Measurements from ENCODE around the gene ATP10D. TPM values are rescaled to one million over a fixed set of nuclear protein-coding genes. Genes with fewer than 3 reads are reported as not detected.

Gene ATP10D
- total RNA-seq, 1 experiment from 2014 or later: 27.4 TPM

DNA sequence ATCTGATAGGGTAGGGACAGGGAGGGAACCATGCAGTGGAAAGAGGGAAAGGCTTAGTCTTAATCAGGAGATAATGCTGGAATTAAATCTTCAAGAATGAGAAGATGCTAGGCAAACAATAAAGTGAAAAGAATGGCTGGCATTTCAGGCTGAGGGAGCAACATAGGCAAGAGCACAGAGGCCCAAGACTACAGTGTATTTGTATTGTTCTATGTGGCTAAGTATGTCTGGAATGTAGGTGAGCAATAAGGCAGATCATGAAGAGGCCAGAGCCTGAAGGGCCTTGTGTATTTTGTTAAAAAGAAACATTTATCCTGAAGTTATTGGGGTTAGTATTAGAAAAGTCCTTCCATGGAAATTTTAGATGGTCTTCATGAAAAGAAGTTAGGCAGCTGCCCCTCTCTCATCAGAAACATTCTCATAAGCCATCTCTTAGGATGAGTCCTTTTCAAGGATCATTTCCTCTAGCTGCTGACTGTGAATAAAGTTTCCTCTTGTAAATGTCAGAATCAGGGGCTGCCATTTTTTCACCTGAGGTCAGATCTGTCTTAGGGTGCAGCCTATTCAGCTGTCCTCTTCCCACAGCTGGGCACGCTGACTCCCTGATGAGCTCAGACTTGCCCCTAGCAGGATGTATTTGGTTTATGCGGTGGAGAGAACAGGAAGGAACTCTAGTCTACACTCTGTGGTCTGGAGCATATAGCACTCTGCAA lies 46.3 kb downstream of the ATP10D start:
- Histone ChIP-seq H3K4me1 (ENCODE audit: low read length) (no peaks in the 10 kb centered on the region), H3K9me2 (replicated peaks; ENCODE audit: insufficient read depth, low read length) (no peaks in the 10 kb centered on the region), H3K9me3 (ENCODE audit: low read length) (no peaks in the 10 kb centered on the region), H3K27ac (ENCODE audit: low read length) (no peak overlapping the region), H3K4me3 (ENCODE audit: low read length) (no peak overlapping the region), H3K4me2 (ENCODE audit: low read depth, low read length, poor library complexity, severe bottlenecking) (no peak overlapping the region), H3K27me3 (ENCODE audit: low read length) (no peaks in the 10 kb centered on the region), H4K20me1 (ENCODE audit: insufficient read depth, low read depth, low read length) (no peaks in the 10 kb centered on the region), H3K9ac (ENCODE audit: low read length) (no peak overlapping the region), H3K36me3 (ENCODE audit: insufficient read depth, low read length) (peaks cover 33% of the 10 kb centered on the region), H2AFZ (ENCODE audit: low read length) (no peak overlapping the region), H3K79me2 (ENCODE audit: low read length) (peaks cover 35% of the 10 kb centered on the region)
- no peak for DNase-seq

DNA sequence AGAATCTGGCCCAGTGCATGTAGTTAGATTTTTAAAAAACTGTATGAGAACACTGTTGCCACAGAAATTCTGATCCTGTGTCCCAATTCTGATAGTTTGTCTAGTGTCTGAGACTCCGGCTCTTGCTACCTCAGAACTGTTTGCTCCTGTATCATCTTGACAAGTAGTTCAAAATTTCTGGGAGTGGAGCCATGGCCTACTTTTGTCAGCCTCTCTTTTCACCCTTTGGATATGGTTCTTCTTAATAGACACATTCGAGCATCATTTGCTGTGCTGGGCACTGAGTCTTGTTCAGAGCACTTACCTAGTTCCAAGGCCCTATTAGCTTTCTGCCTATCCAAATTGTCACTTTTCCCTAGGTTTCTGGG lies 46.9 kb downstream of the ATP10D start:
- Histone ChIP-seq H3K79me2 (ENCODE audit: low read length) (peaks cover 35% of the 10 kb centered on the region), H3K4me2 (ENCODE audit: low read depth, low read length, poor library complexity, severe bottlenecking) (no peak overlapping the region), H2AFZ (ENCODE audit: low read length) (no peak overlapping the region), H3K9me3 (ENCODE audit: low read length) (no peaks in the 10 kb centered on the region), H3K27me3 (ENCODE audit: low read length) (no peaks in the 10 kb centered on the region), H4K20me1 (ENCODE audit: insufficient read depth, low read depth, low read length) (no peaks in the 10 kb centered on the region), H3K9me2 (replicated peaks; ENCODE audit: insufficient read depth, low read length) (no peaks in the 10 kb centered on the region), H3K4me3 (ENCODE audit: low read length) (no peak overlapping the region), H3K9ac (ENCODE audit: low read length) (no peak overlapping the region), H3K36me3 (ENCODE audit: insufficient read depth, low read length) (peaks cover 31% of the 10 kb centered on the region), H3K27ac (ENCODE audit: low read length) (no peak overlapping the region), H3K4me1 (ENCODE audit: low read length) (no peaks in the 10 kb centered on the region)
- DNase-seq: no peak

DNA sequence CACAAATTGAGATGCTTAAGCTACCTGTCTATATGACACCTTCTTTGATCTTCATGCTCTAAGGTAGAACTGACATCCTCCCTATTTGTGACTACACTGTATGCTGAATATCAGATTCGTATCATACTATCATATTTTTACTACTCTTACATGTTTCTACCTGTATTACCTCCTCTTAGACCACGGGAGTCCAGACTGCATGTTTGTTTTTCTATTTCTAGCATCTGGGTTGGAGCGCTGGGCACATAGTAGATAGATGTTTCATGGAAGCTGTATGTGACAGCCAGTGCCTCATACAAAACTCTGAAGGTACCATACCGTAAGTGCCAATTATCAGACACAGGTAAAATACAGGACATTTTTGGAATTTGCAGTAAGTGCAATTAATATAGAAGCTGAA lies 47.6 kb downstream of the ATP10D start:
- Histone ChIP-seq H4K20me1 (ENCODE audit: insufficient read depth, low read depth, low read length) (no peaks in the 10 kb centered on the region), H3K4me1 (ENCODE audit: low read length) (no peaks in the 10 kb centered on the region), H3K4me2 (ENCODE audit: low read depth, low read length, poor library complexity, severe bottlenecking) (no peak overlapping the region), H3K27me3 (ENCODE audit: low read length) (no peaks in the 10 kb centered on the region), H3K9ac (ENCODE audit: low read length) (no peak overlapping the region), H3K9me2 (replicated peaks; ENCODE audit: insufficient read depth, low read length) (no peaks in the 10 kb centered on the region), H3K4me3 (ENCODE audit: low read length) (no peak overlapping the region), H3K79me2 (ENCODE audit: low read length) (peaks cover 35% of the 10 kb centered on the region), H3K36me3 (ENCODE audit: insufficient read depth, low read length) (peaks cover 23% of the 10 kb centered on the region), H3K9me3 (ENCODE audit: low read length) (no peaks in the 10 kb centered on the region), H2AFZ (ENCODE audit: low read length) (no peak overlapping the region), H3K27ac (ENCODE audit: low read length) (no peak overlapping the region)
- DNase-seq: no peak

DNA sequence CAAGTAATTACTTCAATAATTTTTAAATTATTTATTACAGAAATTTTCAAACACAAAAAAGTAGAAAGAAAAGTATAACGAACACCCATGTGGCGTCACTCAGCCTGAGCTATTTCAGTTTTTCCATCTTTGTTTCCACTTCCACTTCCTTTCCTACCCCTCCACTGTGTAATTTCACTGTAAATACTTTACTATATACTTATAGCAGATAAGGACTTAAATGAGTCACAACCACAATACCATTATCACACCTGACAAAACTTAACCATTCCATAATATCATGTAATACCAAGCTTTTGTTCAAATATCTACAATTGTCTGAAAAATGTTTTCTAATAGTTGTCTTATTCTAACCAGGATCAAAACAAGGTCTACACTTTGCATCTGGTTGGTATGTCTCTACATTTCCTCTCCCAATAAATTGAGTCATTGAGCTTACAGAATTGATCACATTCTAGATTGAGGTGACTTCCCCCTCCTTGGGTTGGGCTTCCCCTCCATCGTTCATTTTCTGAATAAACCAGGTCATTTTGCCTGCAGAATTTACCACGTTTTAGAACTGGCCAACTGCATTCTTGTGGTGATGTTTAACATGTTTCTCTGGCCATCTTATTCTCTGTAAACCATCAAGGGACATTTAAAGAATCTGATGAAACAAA lies 48.7 kb downstream of the ATP10D start:
- Histone ChIP-seq H3K4me2 (ENCODE audit: low read depth, low read length, poor library complexity, severe bottlenecking) (no peak overlapping the region), H3K4me1 (ENCODE audit: low read length) (no peaks in the 10 kb centered on the region)

DNA sequence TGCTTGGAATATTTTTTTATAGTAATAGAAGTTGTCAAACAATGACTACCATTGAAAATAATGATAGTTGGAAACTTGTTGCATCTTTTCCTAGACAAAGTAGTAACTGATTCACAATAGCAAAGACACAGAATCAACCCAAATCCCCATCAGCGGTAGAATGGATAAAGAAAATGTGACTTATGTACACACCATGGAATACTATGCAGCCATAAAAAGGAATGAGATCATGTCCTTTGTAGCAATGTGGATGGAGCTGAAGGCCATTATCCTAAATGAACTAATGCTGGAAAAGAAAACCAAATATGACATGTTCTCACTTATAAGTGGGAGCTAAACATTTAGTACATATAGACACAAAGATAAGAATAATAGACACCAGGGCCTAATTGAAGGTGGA lies 49.7 kb downstream of the ATP10D start:
- peaks cover 22% of the 10 kb centered on the region for H3K79me2 ChIP-seq (ENCODE audit: low read length)
- H3K4me2 ChIP-seq (ENCODE audit: low read depth, low read length, poor library complexity, severe bottlenecking): no peak overlapping the region
- no peak overlapping the region for H3K27ac ChIP-seq (ENCODE audit: low read length)
- no peak overlapping the region for H2AFZ ChIP-seq (ENCODE audit: low read length)
- H3K9me3 ChIP-seq (ENCODE audit: low read length): no peaks in the 10 kb centered on the region
- no peak overlapping the region for H3K4me3 ChIP-seq (ENCODE audit: low read length)
- no peaks in the 10 kb centered on the region for H3K4me1 ChIP-seq (ENCODE audit: low read length)
- no peaks in the 10 kb centered on the region for H4K20me1 ChIP-seq (ENCODE audit: insufficient read depth, low read depth, low read length)
- DNase-seq: no peak
- peaks cover 20% of the 10 kb centered on the region for H3K36me3 ChIP-seq (ENCODE audit: insufficient read depth, low read length)
- no peaks in the 10 kb centered on the region for H3K9me2 ChIP-seq (replicated peaks; ENCODE audit: insufficient read depth, low read length)
- no peaks in the 10 kb centered on the region for H3K27me3 ChIP-seq (ENCODE audit: low read length)
- no peak overlapping the region for H3K9ac ChIP-seq (ENCODE audit: low read length)

More for the DNA sequence above, 48.7 kb downstream of the ATP10D start:
- Histone ChIP-seq H4K20me1 (ENCODE audit: insufficient read depth, low read depth, low read length) (no peaks in the 10 kb centered on the region), H3K9me3 (ENCODE audit: low read length) (no peaks in the 10 kb centered on the region), H3K9ac (ENCODE audit: low read length) (no peak overlapping the region), H3K79me2 (ENCODE audit: low read length) (peaks cover 30% of the 10 kb centered on the region), H3K4me3 (ENCODE audit: low read length) (no peak overlapping the region), H3K36me3 (ENCODE audit: insufficient read depth, low read length) (peaks cover 22% of the 10 kb centered on the region), H3K9me2 (replicated peaks; ENCODE audit: insufficient read depth, low read length) (no peaks in the 10 kb centered on the region), H3K27me3 (ENCODE audit: low read length) (no peaks in the 10 kb centered on the region), H3K27ac (ENCODE audit: low read length) (no peak overlapping the region), H2AFZ (ENCODE audit: low read length) (no peak overlapping the region)
- DNase-seq: no peak

DNA sequence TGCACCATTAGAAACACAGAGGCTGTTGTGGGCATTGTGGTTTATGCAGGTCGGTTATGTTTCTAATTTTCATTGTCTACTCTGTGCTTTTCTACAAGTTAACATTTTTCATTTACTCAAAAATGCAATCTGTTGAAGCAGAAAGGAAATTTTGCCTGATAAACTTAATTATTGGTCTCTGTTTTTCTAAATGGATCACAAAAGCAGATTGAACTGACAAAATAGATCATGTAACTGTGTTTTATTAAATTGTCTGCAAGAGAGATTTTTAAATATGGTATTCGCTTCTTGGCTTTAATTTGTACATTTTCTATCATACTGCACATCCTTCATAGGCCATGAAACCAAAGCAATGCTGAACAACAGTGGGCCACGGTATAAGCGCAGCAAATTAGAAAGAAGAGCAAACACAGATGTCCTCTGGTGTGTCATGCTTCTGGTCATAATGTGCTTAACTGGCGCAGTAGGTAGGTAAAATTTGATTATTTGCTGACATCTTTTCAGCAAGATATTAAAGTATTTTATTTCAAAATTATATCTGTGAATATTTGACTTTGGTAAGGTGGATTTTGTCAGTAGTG lies 50.6 kb downstream of the ATP10D start:
- Histone ChIP-seq H3K9me2 (replicated peaks; ENCODE audit: insufficient read depth, low read length) (no peaks in the 10 kb centered on the region), H3K4me3 (ENCODE audit: low read length) (no peak overlapping the region), H3K4me2 (ENCODE audit: low read depth, low read length, poor library complexity, severe bottlenecking) (no peak overlapping the region), H4K20me1 (ENCODE audit: insufficient read depth, low read depth, low read length) (no peaks in the 10 kb centered on the region), H2AFZ (ENCODE audit: low read length) (no peak overlapping the region), H3K4me1 (ENCODE audit: low read length) (no peaks in the 10 kb centered on the region), H3K27me3 (ENCODE audit: low read length) (no peaks in the 10 kb centered on the region), H3K36me3 (ENCODE audit: insufficient read depth, low read length) (peaks cover 12% of the 10 kb centered on the region), H3K9me3 (ENCODE audit: low read length) (no peaks in the 10 kb centered on the region), H3K9ac (ENCODE audit: low read length) (no peak overlapping the region), H3K79me2 (ENCODE audit: low read length) (peaks cover 14% of the 10 kb centered on the region), H3K27ac (ENCODE audit: low read length) (no peak overlapping the region)
- DNase-seq: no peak

DNA sequence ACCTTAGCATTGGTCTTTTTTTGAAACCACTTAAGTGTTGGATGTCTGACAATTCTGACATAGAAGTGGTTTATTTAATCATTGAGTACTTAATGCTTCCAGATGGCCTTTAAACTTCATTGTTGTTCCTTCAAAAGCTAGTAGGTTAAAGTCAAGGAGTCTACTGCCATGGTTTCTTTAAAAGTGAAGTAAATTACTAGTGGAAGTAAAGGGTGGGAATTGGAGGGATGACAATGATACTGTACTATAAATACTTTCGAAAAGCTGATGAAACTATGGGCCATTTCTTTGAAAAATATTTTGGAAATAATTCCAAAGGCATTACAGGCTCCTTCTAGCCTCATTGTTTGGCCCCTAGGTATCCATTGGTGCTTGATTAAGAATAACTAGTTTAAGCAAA lies 51.9 kb downstream of the ATP10D start:
- Histone ChIP-seq H3K4me3 (ENCODE audit: low read length) (no peak overlapping the region), H3K9ac (ENCODE audit: low read length) (no peak overlapping the region), H3K4me2 (ENCODE audit: low read depth, low read length, poor library complexity, severe bottlenecking) (no peak overlapping the region), H3K27me3 (ENCODE audit: low read length) (no peaks in the 10 kb centered on the region), H3K9me3 (ENCODE audit: low read length) (no peaks in the 10 kb centered on the region), H4K20me1 (ENCODE audit: insufficient read depth, low read depth, low read length) (no peaks in the 10 kb centered on the region), H2AFZ (ENCODE audit: low read length) (no peak overlapping the region), H3K36me3 (ENCODE audit: insufficient read depth, low read length) (peaks cover 12% of the 10 kb centered on the region), H3K9me2 (replicated peaks; ENCODE audit: insufficient read depth, low read length) (no peaks in the 10 kb centered on the region), H3K79me2 (ENCODE audit: low read length) (peaks cover 7% of the 10 kb centered on the region; the same call in 1 of the 2 replicates), H3K27ac (ENCODE audit: low read length) (no peak overlapping the region), H3K4me1 (ENCODE audit: low read length) (no peaks in the 10 kb centered on the region)
- no peak for DNase-seq

DNA sequence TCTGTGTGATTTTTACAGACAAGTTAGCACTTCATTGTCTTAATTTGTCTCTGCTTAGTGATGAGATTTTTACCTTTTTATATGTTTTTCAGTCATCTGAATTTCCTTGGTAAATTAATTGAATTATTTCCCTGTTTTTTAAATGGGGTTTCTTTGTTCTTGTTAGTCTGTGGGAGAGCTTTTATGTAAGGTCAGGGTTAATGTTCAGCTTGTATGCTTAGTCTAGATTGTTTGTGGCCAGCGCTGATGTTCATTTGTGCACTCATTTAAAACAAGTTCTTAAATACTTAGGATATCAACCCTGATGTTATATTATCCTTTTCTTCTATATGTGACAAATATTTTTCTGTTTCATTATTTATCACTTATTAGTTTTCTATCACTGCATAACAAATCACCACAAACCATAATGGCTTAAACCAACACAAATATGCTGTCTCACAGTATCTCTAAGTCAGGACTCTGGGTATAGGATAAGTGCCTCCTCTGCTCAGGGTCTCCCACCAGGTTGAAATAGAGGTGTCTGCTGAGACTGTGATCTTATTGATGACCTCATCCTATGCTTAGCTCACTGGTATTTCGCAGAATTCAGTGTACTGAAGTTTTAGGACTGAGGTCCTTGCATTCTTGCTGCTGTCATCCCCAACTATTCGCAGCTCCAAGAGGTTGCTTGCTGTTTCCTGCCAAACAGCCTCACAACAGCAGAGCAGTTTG lies 53.2 kb downstream of the ATP10D start:
- no peak overlapping the region for H3K4me2 ChIP-seq (ENCODE audit: low read depth, low read length, poor library complexity, severe bottlenecking)
- H3K9ac ChIP-seq (ENCODE audit: low read length): no peak overlapping the region
- peaks cover 4% of the 10 kb centered on the region; the same call in 1 of the 2 replicates for H3K79me2 ChIP-seq (ENCODE audit: low read length)
- H3K36me3 ChIP-seq (ENCODE audit: insufficient read depth, low read length): peaks cover 7% of the 10 kb centered on the region
- no peak for DNase-seq
- no peaks in the 10 kb centered on the region for H4K20me1 ChIP-seq (ENCODE audit: insufficient read depth, low read depth, low read length)
- no peaks in the 10 kb centered on the region for H3K4me1 ChIP-seq (ENCODE audit: low read length)
- no peaks in the 10 kb centered on the region for H3K27me3 ChIP-seq (ENCODE audit: low read length)
- H3K4me3 ChIP-seq (ENCODE audit: low read length): no peak overlapping the region
- no peaks in the 10 kb centered on the region for H3K9me2 ChIP-seq (replicated peaks; ENCODE audit: insufficient read depth, low read length)
- H3K9me3 ChIP-seq (ENCODE audit: low read length): no peaks in the 10 kb centered on the region
- no peak overlapping the region for H3K27ac ChIP-seq (ENCODE audit: low read length)
- no peak overlapping the region for H2AFZ ChIP-seq (ENCODE audit: low read length)
